Measurements from ENCODE around the gene MVD. TPM values are rescaled to one million over a fixed set of nuclear protein-coding genes. Genes with fewer than 3 reads are reported as not detected.
A peak's percentile ranks its signal among the peaks of the same experiment; 100 is the strongest.

Gene MVD
- total RNA-seq, 3 donors from 2014 or later, result 17.4 to 21.3 (median 19.0) TPM

DNA sequence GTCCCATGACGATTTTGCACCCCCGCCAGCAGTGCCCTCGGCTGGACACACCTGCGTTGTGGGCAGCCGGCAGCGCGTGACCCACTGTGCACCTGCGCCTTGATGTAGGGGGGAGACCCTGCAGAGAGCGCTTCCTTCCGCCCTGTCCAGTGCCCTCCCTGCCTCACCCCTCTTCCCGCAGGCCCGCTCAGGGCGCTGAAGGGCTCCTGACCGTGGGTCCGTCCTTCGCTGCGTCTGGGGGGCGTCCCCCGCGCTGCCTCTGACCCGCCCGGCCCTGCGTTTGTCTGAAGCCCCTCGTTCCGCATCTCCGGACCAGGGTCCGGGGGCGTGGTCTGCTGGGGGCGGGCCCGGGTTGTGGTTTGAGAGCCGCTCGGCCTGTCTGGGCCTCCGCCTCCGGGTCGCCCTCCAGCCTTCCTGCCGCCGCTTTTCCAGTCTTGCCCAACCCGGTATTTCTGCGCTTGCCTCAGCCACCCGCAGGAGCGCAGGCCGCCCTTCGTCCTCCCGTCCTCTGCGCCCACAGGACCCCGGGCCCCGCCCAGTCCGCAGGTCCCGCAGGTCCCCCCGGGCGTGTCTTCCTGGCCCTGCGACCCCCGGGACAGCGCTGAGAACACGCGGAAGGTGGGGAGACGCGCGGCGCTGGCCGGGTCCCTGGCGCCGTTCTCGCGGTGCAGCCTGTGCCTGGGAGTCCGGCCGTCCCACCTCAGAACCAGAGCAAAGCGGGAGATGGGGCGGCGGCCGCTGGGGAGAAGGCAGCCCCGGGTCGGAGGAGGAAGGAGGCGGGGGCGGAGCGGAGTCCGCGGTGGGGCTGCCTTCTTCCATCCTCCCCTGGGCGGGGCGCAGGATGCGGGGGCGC, 28.5 kb downstream of the MVD start:
- H3K36me3 ChIP-seq, result peaks cover 8% of the 10 kb centered on the region
- intact Hi-C loops (cut with DNase I; ENCODE audit: low total_unique reads), result no loop called here
- H3K27me3 ChIP-seq, result peaks cover 2 to 26% of the 10 kb centered on the region in 2 donors
- peak overlapping the region; percentile 29 to 69 (median 44) for H3K4me3 ChIP-seq
- H3K4me1 ChIP-seq, result peaks cover 0 to 12% of the 10 kb centered on the region in 2 donors
- TF ChIP-seq, protein P1, sequence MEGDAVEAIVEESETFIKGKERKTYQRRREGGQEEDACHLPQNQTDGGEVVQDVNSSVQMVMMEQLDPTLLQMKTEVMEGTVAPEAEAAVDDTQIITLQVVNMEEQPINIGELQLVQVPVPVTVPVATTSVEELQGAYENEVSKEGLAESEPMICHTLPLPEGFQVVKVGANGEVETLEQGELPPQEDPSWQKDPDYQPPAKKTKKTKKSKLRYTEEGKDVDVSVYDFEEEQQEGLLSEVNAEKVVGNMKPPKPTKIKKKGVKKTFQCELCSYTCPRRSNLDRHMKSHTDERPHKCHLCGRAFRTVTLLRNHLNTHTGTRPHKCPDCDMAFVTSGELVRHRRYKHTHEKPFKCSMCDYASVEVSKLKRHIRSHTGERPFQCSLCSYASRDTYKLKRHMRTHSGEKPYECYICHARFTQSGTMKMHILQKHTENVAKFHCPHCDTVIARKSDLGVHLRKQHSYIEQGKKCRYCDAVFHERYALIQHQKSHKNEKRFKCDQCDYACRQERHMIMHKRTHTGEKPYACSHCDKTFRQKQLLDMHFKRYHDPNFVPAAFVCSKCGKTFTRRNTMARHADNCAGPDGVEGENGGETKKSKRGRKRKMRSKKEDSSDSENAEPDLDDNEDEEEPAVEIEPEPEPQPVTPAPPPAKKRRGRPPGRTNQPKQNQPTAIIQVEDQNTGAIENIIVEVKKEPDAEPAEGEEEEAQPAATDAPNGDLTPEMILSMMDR (IDR thresholded peaks at IDR 0.05), result no peak
- TF ChIP-seq POLR2A (IDR thresholded peaks at IDR 0.05) (no peak), POLR2AphosphoS5 (IDR thresholded peaks at IDR 0.05) (no peak)
- H3K9me3 ChIP-seq, result no peaks in the 10 kb centered on the region
- H3K27ac ChIP-seq, result no peak overlapping the region
- no peak for DNase-seq (ENCODE audit: low spot score in 2 of 2)

DNA sequence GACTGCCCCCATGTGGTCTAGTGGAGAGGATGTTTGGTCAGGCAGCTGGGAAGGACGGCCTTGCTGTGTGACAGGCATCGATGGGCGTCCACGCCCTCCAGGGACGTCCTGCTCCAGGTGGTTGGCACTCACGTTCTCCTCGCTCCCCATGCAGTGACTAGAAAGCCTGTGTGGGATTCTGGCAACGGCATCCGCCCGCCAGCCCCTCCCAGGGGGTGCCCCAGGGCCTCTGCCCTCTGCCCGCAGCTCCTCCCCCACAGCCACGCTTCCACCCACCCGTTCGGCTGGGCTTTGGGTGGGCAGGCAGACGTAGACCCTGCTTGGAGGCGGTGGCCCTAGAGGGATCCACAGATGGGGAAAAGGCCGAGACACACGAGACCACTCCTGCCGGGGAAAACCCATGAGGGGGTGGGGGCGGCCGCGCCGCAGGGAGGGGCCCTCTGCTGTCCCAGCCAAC, 29.2 kb downstream of the MVD start:
- Histone ChIP-seq H3K4me3 (peak overlapping the region; percentile 29 to 69 (median 44)), H3K27me3 (peaks cover 2 to 20% of the 10 kb centered on the region in 2 donors), H3K36me3 (peaks cover 8% of the 10 kb centered on the region), H3K27ac (no peak overlapping the region), H3K4me1 (peaks cover 0 to 12% of the 10 kb centered on the region in 2 donors), H3K9me3 (no peaks in the 10 kb centered on the region)
- no peak for TF ChIP-seq POLR2A (IDR thresholded peaks at IDR 0.05)
- TF ChIP-seq POLR2AphosphoS5 (IDR thresholded peaks at IDR 0.05), result no peak
- TF ChIP-seq, protein P1 (IDR thresholded peaks at IDR 0.05), result no peak
- intact Hi-C loops (cut with DNase I; ENCODE audit: low total_unique reads), result no loop called here
- DNase-seq (ENCODE audit: low spot score in 2 of 2), result no peak

DNA sequence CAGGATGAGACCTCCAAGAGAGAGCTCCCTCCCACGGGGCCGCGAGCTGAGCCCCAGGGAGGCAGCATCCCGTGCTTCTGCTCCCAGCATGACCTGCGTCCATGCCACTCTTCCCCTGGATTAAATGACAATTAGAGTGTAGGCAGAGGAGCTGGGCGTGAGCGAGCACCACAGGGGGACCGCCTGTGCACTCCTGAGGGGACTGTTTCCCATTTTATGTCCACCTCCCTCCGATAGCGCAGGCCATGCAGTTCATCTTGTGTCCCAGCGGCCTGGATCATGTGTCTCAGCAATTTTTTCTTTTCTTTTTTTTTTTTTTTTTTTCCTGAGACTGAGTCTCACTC, 30.3 kb downstream of the MVD start:
- no peak for DNase-seq (ENCODE audit: low spot score in 2 of 2)
- H3K36me3 ChIP-seq, result peaks cover 8% of the 10 kb centered on the region

DNA sequence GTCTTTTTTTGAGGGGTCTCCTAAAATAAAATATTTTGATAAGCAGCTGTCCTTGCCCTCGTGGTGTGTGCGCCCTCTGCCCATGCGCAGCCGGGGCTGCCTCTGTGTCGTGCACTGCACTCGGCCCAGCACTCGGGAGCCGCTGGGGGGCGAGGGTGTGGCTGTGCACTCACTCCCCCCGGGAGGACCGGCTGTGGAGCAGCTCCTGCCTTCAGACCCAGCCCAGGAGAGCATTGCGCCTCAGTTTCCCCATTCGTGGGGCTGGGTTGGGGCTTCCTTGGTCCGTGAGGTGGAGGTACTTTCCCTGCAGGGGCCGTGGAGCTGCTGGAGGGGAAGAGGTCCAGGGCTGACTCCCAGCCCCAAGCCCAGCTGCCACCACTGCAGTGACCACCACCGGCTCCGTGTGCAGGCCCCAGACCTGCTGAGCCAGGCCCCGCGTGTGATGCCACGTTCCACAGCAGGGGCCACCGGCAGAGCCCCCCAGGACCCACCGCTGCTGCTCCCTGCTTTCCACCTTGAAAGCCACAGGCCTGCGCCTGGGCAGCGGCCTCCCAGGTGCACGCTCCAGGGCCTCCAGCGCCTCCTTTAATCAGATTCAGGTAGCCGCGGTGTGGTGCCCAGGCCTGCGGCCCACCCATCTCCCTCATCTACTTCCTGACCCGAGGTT, 30.8 kb downstream of the MVD start:
- TF ChIP-seq, protein P1 (IDR thresholded peaks at IDR 0.05), result no peak
- TF ChIP-seq POLR2AphosphoS5 (IDR thresholded peaks at IDR 0.05) (no peak), POLR2A (IDR thresholded peaks at IDR 0.05) (no peak)
- intact Hi-C loops (cut with DNase I; ENCODE audit: low total_unique reads), result no loop called here
- H3K36me3 ChIP-seq, result peaks cover 8% of the 10 kb centered on the region

More for the DNA sequence above, 30.3 kb downstream of the MVD start:
- intact Hi-C loops (cut with DNase I; ENCODE audit: low total_unique reads), result no loop called here
- peaks cover 2 to 14% of the 10 kb centered on the region in 2 donors for H3K27me3 ChIP-seq
- no peak overlapping the region for H3K27ac ChIP-seq
- peaks cover 0 to 12% of the 10 kb centered on the region in 2 donors for H3K4me1 ChIP-seq
- H3K9me3 ChIP-seq, result no peaks in the 10 kb centered on the region
- TF ChIP-seq POLR2AphosphoS5 (IDR thresholded peaks at IDR 0.05), result no peak
- TF ChIP-seq POLR2A (IDR thresholded peaks at IDR 0.05), result no peak
- TF ChIP-seq, protein P1 (IDR thresholded peaks at IDR 0.05), result no peak
- H3K4me3 ChIP-seq, result no peak overlapping the region

DNA sequence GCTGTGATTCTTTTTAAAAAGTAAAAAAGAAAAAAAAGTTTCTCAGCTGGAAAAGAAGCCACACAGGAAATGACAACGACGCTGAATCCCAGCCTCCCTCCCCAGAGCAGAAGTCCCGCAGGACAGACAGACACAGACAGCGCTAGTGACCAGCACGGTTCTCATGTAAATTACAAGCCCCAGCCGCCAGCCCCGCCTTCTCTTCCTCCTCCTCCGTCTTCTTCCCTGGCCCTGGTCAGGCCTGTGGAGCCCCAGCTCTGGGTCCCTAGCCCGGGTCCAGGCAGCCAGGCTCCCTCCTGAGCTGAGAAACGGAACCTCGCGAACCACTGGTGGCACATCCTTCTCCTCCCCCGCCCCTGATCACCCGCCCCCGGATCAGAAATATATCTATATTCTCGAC, 31.5 kb downstream of the MVD start:
- peaks cover 0 to 12% of the 10 kb centered on the region in 2 donors for H3K4me1 ChIP-seq
- intact Hi-C loops (cut with DNase I; ENCODE audit: low total_unique reads), result no loop called here
- no peak overlapping the region for H3K27ac ChIP-seq
- H3K4me3 ChIP-seq, result no peak overlapping the region
- TF ChIP-seq, protein P1 (IDR thresholded peaks at IDR 0.05), result no peak
- no peak for TF ChIP-seq POLR2A (IDR thresholded peaks at IDR 0.05)
- no peak for TF ChIP-seq POLR2AphosphoS5 (IDR thresholded peaks at IDR 0.05)
- peaks cover 2 to 8% of the 10 kb centered on the region in 2 donors for H3K27me3 ChIP-seq
- DNase-seq (ENCODE audit: low spot score in 2 of 2), result no peak
- no peaks in the 10 kb centered on the region for H3K9me3 ChIP-seq
- H3K36me3 ChIP-seq, result peaks cover 8% of the 10 kb centered on the region

More for the DNA sequence above, 30.8 kb downstream of the MVD start:
- Histone ChIP-seq H3K27me3 (peaks cover 2 to 14% of the 10 kb centered on the region in 2 donors), H3K27ac (no peak overlapping the region), H3K4me3 (no peak overlapping the region), H3K9me3 (no peaks in the 10 kb centered on the region), H3K4me1 (peaks cover 0 to 12% of the 10 kb centered on the region in 2 donors)
- DNase-seq (ENCODE audit: low spot score in 2 of 2), result no peak

Data from breast epithelium (tissue), 4 donors.